Tibial nerve (tissue), 3 donors: ENCODE measurements around the gene MAML3.

Source experiments
- CTCF ChIP-seq, 5 experiments: fragments of 200-600 bp in 3 of 5; fragments of 450-650 bp in 2 of 5; sonication (generic) in 3 of 5; IDR thresholded peaks; one replicate each; pipeline ENCODE4 v1.5.1; 2016 to 2019; ENCODE audit warnings: antibody characterized with exemption in 5 of 5, mild to moderate bottlenecking in 3 of 5, moderate library complexity in 2 of 5
- POLR2A ChIP-seq, 2 donors: fragments of 450-650 bp; IDR thresholded peaks; one replicate each; pipeline ENCODE4 v1.6.1; 2017; ENCODE audit warnings: antibody characterized with exemption in 2 of 2, mild to moderate bottlenecking in 2 of 2, moderate library complexity in 2 of 2

- TF ChIP-seq CTCF (IDR thresholded peaks at IDR 0.05) (no peak), POLR2A (IDR thresholded peaks at IDR 0.05) (no peak)
These were observed 308.4 kb downstream of the MAML3 start for GRCh38 chr4:139845453-139846093.
